GM12892 (cell line): ENCODE data around the gene RRAS2.

ENCODE experiments used
- POLR2A ChIP-seq: IDR thresholded peaks from 2 replicates; pipeline ENCODE4 v1.6.1; 2011; ENCODE audit warnings: low read depth, low read length, control low read depth
- POLR2AphosphoS5 ChIP-seq: IDR thresholded peaks from 2 replicates; pipeline ENCODE4 v1.6.1; 2011; ENCODE audit warnings: low read depth, low read length, control low read depth
- TAF1 ChIP-seq: IDR thresholded peaks from 2 replicates; pipeline ENCODE4 v1.6.1; 2011; ENCODE audit warnings: low read depth, mild to moderate bottlenecking, control low read depth, low read length, borderline replicate concordance

DNA sequence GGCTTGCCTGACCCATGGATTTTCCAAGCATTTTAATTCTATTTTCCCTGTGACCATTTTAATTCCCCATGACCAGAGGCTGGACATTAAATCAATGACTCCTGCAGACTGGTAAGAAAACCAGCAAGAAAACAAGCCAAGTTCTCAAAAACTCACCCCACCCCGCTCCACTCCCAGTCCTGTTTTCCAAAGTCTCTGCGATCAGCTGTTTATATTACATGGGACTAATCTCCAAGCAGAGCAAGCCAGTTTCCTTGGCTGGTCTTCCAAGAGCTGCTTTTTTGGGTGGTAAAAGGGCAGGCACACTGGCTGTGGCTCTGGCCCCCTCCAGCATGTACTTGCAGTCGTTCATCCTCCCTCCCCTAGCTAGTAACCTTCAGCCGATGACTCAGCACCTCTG lies 97.9 kb downstream of the RRAS2 start:
- TF ChIP-seq POLR2AphosphoS5 (no peak), TAF1 (no peak), POLR2A (no peak)
